ENCODE data around the gene KMO.

DNA sequence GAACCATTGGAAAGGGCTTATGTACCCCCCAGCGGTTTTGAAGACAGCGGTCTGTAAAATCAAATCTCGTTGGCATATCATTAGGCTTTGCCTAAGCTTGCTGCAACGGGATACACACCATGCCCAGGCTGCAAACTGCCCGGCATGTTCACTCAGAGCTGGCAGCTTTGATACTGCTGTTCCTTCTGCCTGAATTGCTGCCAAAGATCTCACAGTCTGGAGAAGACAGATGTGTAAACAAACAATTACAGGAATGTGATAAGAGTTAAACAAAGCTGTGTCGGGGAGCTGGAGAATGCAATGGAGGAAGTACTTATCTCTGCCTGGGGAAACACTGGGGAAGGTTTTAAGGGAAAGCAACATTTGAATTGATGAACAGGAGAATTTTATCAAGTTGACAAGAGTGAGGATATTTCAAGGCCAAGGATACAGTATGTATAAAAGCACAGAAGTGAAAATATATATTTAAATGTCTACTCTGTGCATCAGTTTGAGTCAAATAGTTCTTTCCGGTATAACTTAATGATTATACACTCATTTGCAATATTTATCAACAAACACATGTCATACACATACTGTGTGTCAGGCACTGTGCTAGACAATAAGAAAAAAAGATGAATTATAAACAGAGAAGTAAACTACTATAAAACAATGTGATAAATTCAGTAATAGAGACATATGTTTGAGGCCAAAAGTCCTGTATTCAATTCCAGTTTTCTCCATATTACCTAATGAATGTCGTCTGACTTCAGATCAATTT, 78.1 kb downstream of the KMO start:
- TF ChIP-seq, protein P1, sequence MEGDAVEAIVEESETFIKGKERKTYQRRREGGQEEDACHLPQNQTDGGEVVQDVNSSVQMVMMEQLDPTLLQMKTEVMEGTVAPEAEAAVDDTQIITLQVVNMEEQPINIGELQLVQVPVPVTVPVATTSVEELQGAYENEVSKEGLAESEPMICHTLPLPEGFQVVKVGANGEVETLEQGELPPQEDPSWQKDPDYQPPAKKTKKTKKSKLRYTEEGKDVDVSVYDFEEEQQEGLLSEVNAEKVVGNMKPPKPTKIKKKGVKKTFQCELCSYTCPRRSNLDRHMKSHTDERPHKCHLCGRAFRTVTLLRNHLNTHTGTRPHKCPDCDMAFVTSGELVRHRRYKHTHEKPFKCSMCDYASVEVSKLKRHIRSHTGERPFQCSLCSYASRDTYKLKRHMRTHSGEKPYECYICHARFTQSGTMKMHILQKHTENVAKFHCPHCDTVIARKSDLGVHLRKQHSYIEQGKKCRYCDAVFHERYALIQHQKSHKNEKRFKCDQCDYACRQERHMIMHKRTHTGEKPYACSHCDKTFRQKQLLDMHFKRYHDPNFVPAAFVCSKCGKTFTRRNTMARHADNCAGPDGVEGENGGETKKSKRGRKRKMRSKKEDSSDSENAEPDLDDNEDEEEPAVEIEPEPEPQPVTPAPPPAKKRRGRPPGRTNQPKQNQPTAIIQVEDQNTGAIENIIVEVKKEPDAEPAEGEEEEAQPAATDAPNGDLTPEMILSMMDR (IDR thresholded peaks at IDR 0.05; ENCODE audit: borderline replicate concordance, extremely low read depth, low read length, poor library complexity, severe bottlenecking) = no peak
- no peak for TF ChIP-seq EZH2 (IDR thresholded peaks at IDR 0.05; ENCODE audit: borderline replicate concordance, low read depth, low read length, severe bottlenecking)

Data from DND-41 (cell line).